SK-N-SH treated with all-trans-retinoic acid at 6 μM for 48 hours (cell line): ENCODE results near the gene JARID2.

ENCODE experiments used
- ATAC-seq: fragments of 200-7000 bp; cut with Tn5 transposase; 3 replicates; pipeline ENCODE4 v1.9.1; 2020; ENCODE audit warnings: mild to moderate bottlenecking, moderate library complexity
- ARNTL ChIP-seq: fragments of 450-650 bp; formaldehyde crosslinking; IDR thresholded peaks from 2 replicates; pipeline ENCODE4 v1.5.0; 2020; ENCODE audit warnings: low read depth, mild to moderate bottlenecking, moderate library complexity, borderline replicate concordance
- BACH2 ChIP-seq: fragments of 250-450 bp; sonication (Bioruptor Pico); IDR thresholded peaks from 2 replicates; pipeline ENCODE4 v1.9.0; 2021; ENCODE audit warnings: mild to moderate bottlenecking, borderline replicate concordance
- CSDC2 ChIP-seq: fragments of 250-450 bp; sonication (Bioruptor Pico); IDR thresholded peaks from 2 replicates; pipeline ENCODE4 v1.5.0; 2020; ENCODE audit warnings: mild to moderate bottlenecking, moderate library complexity
- ESRRG ChIP-seq: fragments of 250-450 bp; sonication (Bioruptor Pico); IDR thresholded peaks from 2 replicates; pipeline ENCODE4 v1.6.1; 2021; ENCODE audit warnings: mild to moderate bottlenecking
- GLIS3 ChIP-seq: fragments of 250-450 bp; sonication (Bioruptor Pico); IDR thresholded peaks from 2 replicates; pipeline ENCODE4 v1.5.0; 2020; ENCODE audit warnings: mild to moderate bottlenecking, moderate library complexity
- ISL1 ChIP-seq: fragments of 250-450 bp; sonication (Bioruptor Pico); IDR thresholded peaks from 2 replicates; pipeline ENCODE4 v2.1.2; 2022; ENCODE audit warnings: mild to moderate bottlenecking, moderate library complexity
- PPARA ChIP-seq: fragments of 250-450 bp; sonication (Bioruptor Pico); IDR thresholded peaks from 2 replicates; pipeline ENCODE4 v1.5.0; 2020; ENCODE audit warnings: mild to moderate bottlenecking, borderline replicate concordance
- RARB ChIP-seq: fragments of 250-450 bp; sonication (Bioruptor Pico); IDR thresholded peaks from 2 replicates; pipeline ENCODE4 v1.8.0; 2021; ENCODE audit warnings: mild to moderate bottlenecking, moderate library complexity
- SNAI2 ChIP-seq: fragments of 250-450 bp; sonication (Bioruptor Pico); IDR thresholded peaks from 2 replicates; pipeline ENCODE4 v1.5.0; 2020; ENCODE audit warnings: mild to moderate bottlenecking, moderate library complexity
- TOX ChIP-seq: fragments of 250-450 bp; sonication (Bioruptor Pico); IDR thresholded peaks from 2 replicates; pipeline ENCODE4 v1.8.0; 2021; ENCODE audit warnings: mild to moderate bottlenecking, moderate library complexity, borderline replicate concordance
- ZC3H10 ChIP-seq: fragments of 250-450 bp; sonication (Bioruptor Pico); IDR thresholded peaks from 2 replicates; pipeline ENCODE4 v1.5.1; 2021; ENCODE audit warnings: mild to moderate bottlenecking, moderate library complexity
- ZFP3 ChIP-seq: fragments of 250-450 bp; sonication (Bioruptor Pico); IDR thresholded peaks from 2 replicates; pipeline ENCODE4 v1.5.0; 2020; ENCODE audit warnings: mild to moderate bottlenecking, moderate library complexity
- ZFP30 ChIP-seq: fragments of 450-650 bp; formaldehyde crosslinking; IDR thresholded peaks from 2 replicates; pipeline ENCODE4 v1.5.0; 2022; ENCODE audit warnings: mild to moderate bottlenecking, moderate library complexity
- ZNF565 ChIP-seq: fragments of 450-650 bp; formaldehyde crosslinking; conservative IDR thresholded peaks from 2 replicates; pipeline ENCODE4 v1.5.0; 2020; ENCODE audit warnings: low read depth, mild to moderate bottlenecking, moderate library complexity
- ZNF70 ChIP-seq: fragments of 450-650 bp; formaldehyde crosslinking; IDR thresholded peaks from 2 replicates; pipeline ENCODE4 v1.5.0; 2020; ENCODE audit warnings: mild to moderate bottlenecking, moderate library complexity
- ZNF8 ChIP-seq: fragments of 450-650 bp; formaldehyde crosslinking; IDR thresholded peaks from 2 replicates; pipeline ENCODE4 v1.5.0; 2020; ENCODE audit warnings: mild to moderate bottlenecking, moderate library complexity
- TF ChIP-seq, protein P1 (sequence below): fragments of 250-450 bp; sonication (Bioruptor Pico); IDR thresholded peaks from 2 replicates; pipeline ENCODE4 v1.8.0; 2020; ENCODE audit warnings: mild to moderate bottlenecking, moderate library complexity, borderline replicate concordance
- TF ChIP-seq, protein P2 (sequence below): fragments of 250-450 bp; sonication (Bioruptor Pico); IDR thresholded peaks from 2 replicates; pipeline ENCODE4 v1.8.0; 2021; ENCODE audit warnings: low read depth, mild to moderate bottlenecking, moderate library complexity, borderline replicate concordance
- TF ChIP-seq, protein P3 (sequence below): fragments of 250-450 bp; sonication (Bioruptor Pico); IDR thresholded peaks from 2 replicates; pipeline ENCODE4 v1.5.1; 2020; ENCODE audit warnings: low read depth, mild to moderate bottlenecking, moderate library complexity
- TF ChIP-seq, protein P4 (sequence below): fragments of 250-450 bp; sonication (Bioruptor Pico); IDR thresholded peaks from 2 replicates; pipeline ENCODE4 v1.5.1; 2021; ENCODE audit warnings: mild to moderate bottlenecking, moderate library complexity

JARID2 gene

DNA sequence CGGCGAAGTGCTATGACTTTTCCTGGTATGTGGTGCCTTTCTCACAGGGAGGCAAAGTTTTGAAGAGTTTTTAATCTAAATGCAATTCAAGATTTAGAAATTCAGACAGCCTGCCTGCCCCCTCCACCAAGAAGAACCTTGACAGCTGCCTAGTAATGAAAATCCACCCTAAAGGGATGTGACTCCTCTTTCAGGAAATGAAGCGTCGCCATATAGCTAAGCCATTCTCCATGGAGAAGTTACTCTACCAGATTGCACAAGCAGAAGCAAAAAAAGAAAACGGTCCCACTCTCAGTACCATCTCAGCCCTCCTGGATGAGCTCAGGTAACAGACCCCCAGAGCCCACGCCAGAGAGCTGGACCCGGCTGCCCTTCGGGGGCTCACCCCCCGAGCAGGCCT is 266.9 kb downstream of the JARID2 start:
- TF ChIP-seq ZNF70 (CRISPR knock-in tag) (no peak), BACH2 (CRISPR knock-in tag) (no peak), ARNTL (CRISPR knock-in tag) (no peak), PPARA (no peak)
- ATAC-seq: no peak

DNA sequence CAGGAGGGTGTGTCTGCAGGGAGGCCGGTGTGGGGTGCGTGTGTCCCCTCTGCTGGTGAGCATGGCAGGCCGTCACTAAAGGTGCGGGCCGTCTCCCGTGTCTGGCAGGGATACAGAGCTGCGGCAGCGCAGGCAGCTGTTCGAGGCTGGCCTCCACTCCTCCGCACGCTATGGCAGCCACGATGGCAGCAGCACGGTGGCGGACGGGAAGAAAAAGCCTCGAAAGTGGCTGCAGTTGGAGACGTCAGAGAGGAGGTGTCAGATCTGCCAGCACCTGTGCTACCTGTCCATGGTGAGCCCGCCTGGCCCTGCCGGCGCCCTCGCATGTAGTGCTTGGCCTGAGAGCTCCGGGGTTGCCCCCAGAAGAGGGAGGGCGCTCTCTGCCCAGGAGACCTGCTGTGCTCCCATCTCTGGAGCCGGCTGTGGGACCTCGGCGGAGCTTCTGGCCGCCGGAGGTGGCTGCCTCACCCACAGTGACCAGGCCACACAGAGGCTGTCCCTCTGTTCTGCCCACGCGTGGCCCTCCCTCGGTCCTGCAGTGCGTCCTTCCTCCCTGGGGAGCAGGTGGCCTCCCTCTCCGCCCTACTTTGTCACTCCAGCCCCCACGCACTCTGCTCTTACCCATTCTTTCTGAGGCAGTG is 267.4 kb downstream of the JARID2 start:
- ATAC-seq: no peak

DNA sequence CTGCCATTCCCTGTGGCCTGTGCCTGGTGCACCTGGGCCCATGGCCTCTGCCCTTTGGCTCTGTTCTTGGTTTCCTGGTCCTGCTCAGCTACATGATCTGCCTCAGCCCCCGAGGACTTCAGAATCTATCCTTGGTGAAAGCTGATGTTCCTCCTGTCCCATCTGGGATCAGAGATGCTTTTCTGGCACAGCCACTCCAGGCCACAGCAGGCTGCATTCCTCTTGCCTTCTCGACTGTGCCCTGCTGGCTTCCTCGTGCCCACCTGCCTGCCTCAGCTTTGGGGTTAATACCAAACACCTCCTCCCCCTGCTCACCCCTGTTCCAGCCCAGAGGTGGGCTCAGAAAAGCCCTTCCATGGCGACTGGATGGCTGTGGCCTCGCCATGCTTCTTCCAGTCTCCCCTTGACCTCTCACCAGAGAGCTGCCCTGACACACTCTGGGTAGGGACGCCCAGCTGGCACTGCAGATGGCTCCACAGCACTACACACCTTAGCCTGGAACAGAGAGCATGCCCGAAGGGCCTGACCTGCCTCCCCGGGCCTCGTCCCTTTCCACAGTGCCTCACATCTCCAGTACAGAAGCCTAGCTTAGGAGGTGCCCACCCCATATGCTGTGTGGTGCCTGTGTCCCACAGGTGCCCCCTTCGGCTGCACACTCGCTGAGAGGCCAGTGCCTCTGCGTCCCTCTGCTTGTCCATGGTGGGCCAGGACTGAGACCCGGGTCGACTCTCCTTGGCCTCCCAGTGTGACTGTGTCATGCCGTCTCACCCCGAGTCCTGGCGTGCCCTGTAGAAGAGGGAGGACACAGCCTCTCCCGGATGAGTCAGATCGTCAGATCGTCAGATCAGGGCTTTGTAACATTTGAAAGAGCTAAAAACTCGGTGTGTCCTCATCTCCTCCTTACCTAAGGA is 268.2 kb downstream of the JARID2 start:
- ATAC-seq: no peak
- TF ChIP-seq ZNF8 (CRISPR knock-in tag) (no peak), ESRRG (CRISPR knock-in tag) (no peak), BACH2 (CRISPR knock-in tag) (no peak), ZNF70 (CRISPR knock-in tag) (no peak), PPARA (no peak), ZFP30 (CRISPR knock-in tag) (no peak), ARNTL (CRISPR knock-in tag) (no peak), RARB (no peak), ZFP3 (CRISPR knock-in tag) (no peak), ISL1 (CRISPR knock-in tag) (no peak), TOX (CRISPR knock-in tag) (no peak), ZNF565 (CRISPR knock-in tag) (no peak), GLIS3 (CRISPR knock-in tag) (no peak), SNAI2 (no peak), CSDC2 (CRISPR knock-in tag) (no peak)
- TF ChIP-seq, protein P1, sequence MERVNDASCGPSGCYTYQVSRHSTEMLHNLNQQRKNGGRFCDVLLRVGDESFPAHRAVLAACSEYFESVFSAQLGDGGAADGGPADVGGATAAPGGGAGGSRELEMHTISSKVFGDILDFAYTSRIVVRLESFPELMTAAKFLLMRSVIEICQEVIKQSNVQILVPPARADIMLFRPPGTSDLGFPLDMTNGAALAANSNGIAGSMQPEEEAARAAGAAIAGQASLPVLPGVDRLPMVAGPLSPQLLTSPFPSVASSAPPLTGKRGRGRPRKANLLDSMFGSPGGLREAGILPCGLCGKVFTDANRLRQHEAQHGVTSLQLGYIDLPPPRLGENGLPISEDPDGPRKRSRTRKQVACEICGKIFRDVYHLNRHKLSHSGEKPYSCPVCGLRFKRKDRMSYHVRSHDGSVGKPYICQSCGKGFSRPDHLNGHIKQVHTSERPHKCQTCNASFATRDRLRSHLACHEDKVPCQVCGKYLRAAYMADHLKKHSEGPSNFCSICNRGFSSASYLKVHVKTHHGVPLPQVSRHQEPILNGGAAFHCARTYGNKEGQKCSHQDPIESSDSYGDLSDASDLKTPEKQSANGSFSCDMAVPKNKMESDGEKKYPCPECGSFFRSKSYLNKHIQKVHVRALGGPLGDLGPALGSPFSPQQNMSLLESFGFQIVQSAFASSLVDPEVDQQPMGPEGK (CRISPR knock-in tag): no peak
- TF ChIP-seq, protein P2, sequence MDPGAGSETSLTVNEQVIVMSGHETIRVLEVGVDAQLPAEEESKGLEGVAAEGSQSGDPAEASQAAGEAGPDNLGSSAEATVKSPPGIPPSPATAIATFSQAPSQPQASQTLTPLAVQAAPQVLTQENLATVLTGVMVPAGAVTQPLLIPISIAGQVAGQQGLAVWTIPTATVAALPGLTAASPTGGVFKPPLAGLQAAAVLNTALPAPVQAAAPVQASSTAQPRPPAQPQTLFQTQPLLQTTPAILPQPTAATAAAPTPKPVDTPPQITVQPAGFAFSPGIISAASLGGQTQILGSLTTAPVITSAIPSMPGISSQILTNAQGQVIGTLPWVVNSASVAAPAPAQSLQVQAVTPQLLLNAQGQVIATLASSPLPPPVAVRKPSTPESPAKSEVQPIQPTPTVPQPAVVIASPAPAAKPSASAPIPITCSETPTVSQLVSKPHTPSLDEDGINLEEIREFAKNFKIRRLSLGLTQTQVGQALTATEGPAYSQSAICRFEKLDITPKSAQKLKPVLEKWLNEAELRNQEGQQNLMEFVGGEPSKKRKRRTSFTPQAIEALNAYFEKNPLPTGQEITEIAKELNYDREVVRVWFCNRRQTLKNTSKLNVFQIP (CRISPR knock-in tag): no peak
- TF ChIP-seq, protein P3, sequence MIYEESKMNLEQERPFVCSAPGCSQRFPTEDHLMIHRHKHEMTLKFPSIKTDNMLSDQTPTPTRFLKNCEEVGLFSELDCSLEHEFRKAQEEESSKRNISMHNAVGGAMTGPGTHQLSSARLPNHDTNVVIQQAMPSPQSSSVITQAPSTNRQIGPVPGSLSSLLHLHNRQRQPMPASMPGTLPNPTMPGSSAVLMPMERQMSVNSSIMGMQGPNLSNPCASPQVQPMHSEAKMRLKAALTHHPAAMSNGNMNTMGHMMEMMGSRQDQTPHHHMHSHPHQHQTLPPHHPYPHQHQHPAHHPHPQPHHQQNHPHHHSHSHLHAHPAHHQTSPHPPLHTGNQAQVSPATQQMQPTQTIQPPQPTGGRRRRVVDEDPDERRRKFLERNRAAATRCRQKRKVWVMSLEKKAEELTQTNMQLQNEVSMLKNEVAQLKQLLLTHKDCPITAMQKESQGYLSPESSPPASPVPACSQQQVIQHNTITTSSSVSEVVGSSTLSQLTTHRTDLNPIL (CRISPR knock-in tag): no peak
- TF ChIP-seq, protein P4, sequence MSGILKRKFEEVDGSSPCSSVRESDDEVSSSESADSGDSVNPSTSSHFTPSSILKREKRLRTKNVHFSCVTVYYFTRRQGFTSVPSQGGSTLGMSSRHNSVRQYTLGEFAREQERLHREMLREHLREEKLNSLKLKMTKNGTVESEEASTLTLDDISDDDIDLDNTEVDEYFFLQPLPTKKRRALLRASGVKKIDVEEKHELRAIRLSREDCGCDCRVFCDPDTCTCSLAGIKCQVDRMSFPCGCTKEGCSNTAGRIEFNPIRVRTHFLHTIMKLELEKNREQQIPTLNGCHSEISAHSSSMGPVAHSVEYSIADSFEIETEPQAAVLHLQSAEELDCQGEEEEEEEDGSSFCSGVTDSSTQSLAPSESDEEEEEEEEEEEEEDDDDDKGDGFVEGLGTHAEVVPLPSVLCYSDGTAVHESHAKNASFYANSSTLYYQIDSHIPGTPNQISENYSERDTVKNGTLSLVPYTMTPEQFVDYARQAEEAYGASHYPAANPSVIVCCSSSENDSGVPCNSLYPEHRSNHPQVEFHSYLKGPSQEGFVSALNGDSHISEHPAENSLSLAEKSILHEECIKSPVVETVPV (CRISPR knock-in tag): no peak
- TF ChIP-seq, all 23 proteins: peak for 0

More for the DNA sequence above, 267.4 kb downstream of the JARID2 start:
- no peak for TF ChIP-seq ZC3H10 (CRISPR knock-in tag)
- no peak for TF ChIP-seq ARNTL (CRISPR knock-in tag)
- TF ChIP-seq PPARA: no peak
- no peak for TF ChIP-seq ZNF565 (CRISPR knock-in tag)
- TF ChIP-seq ZNF70 (CRISPR knock-in tag): no peak
- TF ChIP-seq, protein P1 (CRISPR knock-in tag): no peak
- TF ChIP-seq, protein P4 (CRISPR knock-in tag): no peak
- TF ChIP-seq RARB: no peak
